HCT116 (cell line): ENCODE measurements around the gene GTF2H1. TPM values are rescaled to one million over a fixed set of nuclear protein-coding genes. Genes with fewer than 3 reads are reported as not detected.

Experiments used
- ATAC-seq: fragments of 200-7000 bp; cut with Tn5 transposase; 2 replicates; pipeline ENCODE4 v1.9.1; 2020; ENCODE audit warnings: mild to moderate bottlenecking, moderate library complexity
- BruUV-seq: library from RNA; stranded (reverse); fragments of 400-500 nt; replicated peaks from 2 replicates; lab custom pipeline; 2021; lab: Mats Ljungman, UMichigan
- CTCF ChIA-PET: fragments of 300-600 bp; sonication (Branson Sonifier 250); formaldehyde crosslinking; loops from one replicate; lab custom pipeline; 2021; ENCODE audit warnings: antibody characterized with exemption; lab: Charles Lee
- POLR2A ChIA-PET: fragments of 300-600, 350-600 bp; sonication (Branson Sonifier 250); formaldehyde crosslinking; loops from one replicate; lab custom pipeline; 2021; ENCODE audit warnings: antibody characterized with exemption; lab: Charles Lee
- RAD21 ChIA-PET, 2 experiments: fragments of 300-600 bp; sonication (Branson Sonifier 250); formaldehyde crosslinking; loops; one replicate each; lab custom pipeline; 2023; ENCODE audit warnings: low total read pairs in 2 of 2; ENCODE audit not compliant: uncharacterized antibody in 2 of 2, unreplicated experiment in 2 of 2, low non-redundant PET in 1 of 2; lab: Charles Lee
- DNase-seq: peaks from one replicate; pipeline ENCODE4 v3.0.0-alpha.2; 2010; ENCODE audit warnings: low read depth, low spot score
- H2AFZ ChIP-seq: fragments of 200-600 bp; shearing (Covaris generic), sonication (generic); 2 replicates; pipeline ENCODE4 v1.6.1; 2017; ENCODE audit warnings: low read depth, mixed run types, mixed read lengths, antibody characterized with exemption, low read length; ENCODE audit not compliant: poor library complexity, severe bottlenecking
- H3K27ac ChIP-seq: 2 replicates; pipeline ENCODE4 v1.5.1; 2012; ENCODE audit warnings: low read depth, low read length
- H3K27me3 ChIP-seq: fragments of 200-600 bp; sonication (generic); 2 replicates; pipeline ENCODE4 v1.6.1; 2016; ENCODE audit warnings: mixed run types, low read length, mixed read lengths; ENCODE audit not compliant: insufficient read depth
- H3K36me3 ChIP-seq, 2 experiments: fragments of 200-500 bp in 1 of 2; fragments of 200-600 bp in 1 of 2; sonication (Bioruptor generic) in 1 of 2; sonication (generic) in 1 of 2; 2 replicates each; pipeline versions ENCODE4 v1.5.1 to v1.6.1; 2014 to 2016; ENCODE audit warnings: low read length in 2 of 2, inconsistent platforms in 1 of 2, mixed read lengths in 1 of 2, mixed run types in 1 of 2; ENCODE audit not compliant: insufficient read depth in 2 of 2, control insufficient read depth in 1 of 2
- H3K4me1 ChIP-seq, 2 experiments: fragments of 200-600 bp in 1 of 2; sonication (generic) in 1 of 2; 2 replicates each; pipeline versions ENCODE4 v1.5.1 to v1.6.1; 2012 to 2017; ENCODE audit warnings: low read length in 2 of 2, inconsistent platforms in 1 of 2, mild to moderate bottlenecking in 1 of 2, mixed read lengths in 1 of 2, mixed run types in 1 of 2, moderate library complexity in 1 of 2; ENCODE audit not compliant: insufficient read depth in 2 of 2, control insufficient read depth in 1 of 2
- H3K4me2 ChIP-seq: fragments of 200-600 bp; sonication (generic); 2 replicates; pipeline ENCODE4 v1.6.1; 2017; ENCODE audit warnings: mixed run types, low read length, mixed read lengths
- H3K4me3 ChIP-seq, 2 experiments: fragments of 200-600 bp in 1 of 2; sonication (generic) in 1 of 2; replicated peaks in 1 of 2; 2 replicates each; pipeline ENCODE4 v1.5.1; 2011 to 2016; ENCODE audit warnings: low read length in 2 of 2, control low read depth in 1 of 2, low read depth in 1 of 2, mild to moderate bottlenecking in 1 of 2, mixed read lengths in 1 of 2, mixed run types in 1 of 2
- H3K79me2 ChIP-seq: fragments of 200-600 bp; sonication (generic); 2 replicates; pipeline ENCODE4 v1.6.1; 2017; ENCODE audit warnings: mild to moderate bottlenecking, mixed run types, low read length, moderate library complexity, mixed read lengths; ENCODE audit not compliant: insufficient read depth
- H3K9ac ChIP-seq: fragments of 200-600 bp; sonication (generic); 2 replicates; pipeline ENCODE4 v1.6.1; 2016; ENCODE audit warnings: low read length, mixed read lengths
- H3K9me2 ChIP-seq: fragments of 200-600 bp; sonication (generic), shearing (Covaris generic); 2 replicates; pipeline ENCODE4 v1.6.1; 2017; ENCODE audit warnings: mixed run types, mild to moderate bottlenecking, moderate library complexity; ENCODE audit not compliant: insufficient read depth
- H3K9me3 ChIP-seq, 2 experiments: fragments of 200-500 bp in 1 of 2; fragments of 200-600 bp in 1 of 2; sonication (Bioruptor generic) in 1 of 2; sonication (generic) in 1 of 2; 2 replicates each; pipeline ENCODE4 v1.6.1; 2014 to 2017; ENCODE audit warnings: low read length in 2 of 2, mixed read lengths in 2 of 2, inconsistent platforms in 1 of 2, low read depth in 1 of 2, mild to moderate bottlenecking in 1 of 2, mixed run types in 1 of 2, moderate library complexity in 1 of 2; ENCODE audit not compliant: control insufficient read depth in 1 of 2, insufficient read depth in 1 of 2
- H4K20me1 ChIP-seq: fragments of 200-600 bp; sonication (generic), shearing (Covaris generic); 2 replicates; pipeline ENCODE4 v1.6.1; 2017; ENCODE audit warnings: mixed run types, mild to moderate bottlenecking, moderate library complexity; ENCODE audit not compliant: insufficient read depth
- CBX3 ChIP-seq: IDR thresholded peaks from 2 replicates; pipeline ENCODE4 v1.6.1; 2012; ENCODE audit warnings: low read depth
- CEBPB ChIP-seq: IDR thresholded peaks from 2 replicates; pipeline ENCODE4 v1.6.1; 2012; ENCODE audit warnings: low read depth
- EGR1 ChIP-seq: IDR thresholded peaks from 2 replicates; pipeline ENCODE4 v1.6.1; 2012; ENCODE audit warnings: low read depth
- SIN3A ChIP-seq: IDR thresholded peaks from 2 replicates; pipeline ENCODE4 v1.6.1; 2012; ENCODE audit warnings: low read depth
- TCF7L2 ChIP-seq: IDR thresholded peaks from 2 replicates; pipeline ENCODE4 v1.7.0; 2011; ENCODE audit warnings: borderline replicate concordance, inconsistent platforms; ENCODE audit not compliant: insufficient read depth, insufficient read length; ENCODE audit errors: extremely low read depth
- ZFX ChIP-seq: fragments of 450-650 bp; IDR thresholded peaks from 2 replicates; pipeline ENCODE4 v1.6.1; 2017
- intact Hi-C: fragments of 100-400 bp; cut with micrococcal nuclease; formaldehyde crosslinking; loops from 2 replicates; pipeline ENCODE4 v1.10.0; 2022
- total RNA-seq: library from RNA; stranded (reverse); gene quantifications from one replicate; pipeline ENCODE4 v1.2.1, GENCODE V29; 2021; ENCODE audit not compliant: unreplicated experiment
- TF ChIP-seq, protein P1 (sequence below): IDR thresholded peaks from 2 replicates; pipeline ENCODE4 v1.6.1; 2012
- TF ChIP-seq, protein P2 (sequence below): IDR thresholded peaks from 2 replicates; pipeline ENCODE4 v1.6.1; 2012; ENCODE audit warnings: low read depth

Gene GTF2H1
- total RNA-seq, 1 experiment from 2014 or later: 37.3 TPM

DNA sequence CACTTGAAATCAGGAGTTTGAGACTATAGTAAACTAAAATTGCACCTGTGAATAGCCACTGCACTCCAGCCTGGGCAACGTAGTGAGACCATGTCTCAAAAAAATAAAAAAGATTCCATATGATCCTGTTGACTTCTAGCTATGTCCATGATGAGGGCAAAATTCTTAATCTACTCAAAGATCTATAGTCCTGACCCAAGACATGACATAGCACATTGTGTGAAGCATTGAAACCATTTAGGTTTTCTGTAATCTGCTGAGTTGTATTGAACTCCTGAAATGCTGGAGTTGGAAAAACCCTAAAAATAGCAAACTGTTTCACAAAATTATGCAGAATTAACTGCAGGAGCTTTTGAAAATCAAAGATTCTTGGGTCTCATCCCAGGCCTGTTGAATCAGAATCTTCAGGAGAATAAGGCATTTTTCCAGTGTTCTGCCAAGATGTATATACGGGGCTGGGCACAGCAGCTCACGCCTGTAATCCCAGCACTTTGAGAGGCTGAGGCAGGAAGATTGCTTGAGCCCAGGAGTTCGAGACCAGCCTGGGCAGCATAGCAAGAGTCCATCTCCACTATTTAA is 42.2 kb downstream of the GTF2H1 start:
- TF ChIP-seq CBX3 (no peak), EGR1 (no peak), SIN3A (no peak), ZFX (no peak), CEBPB (no peak), TCF7L2 (no peak)
- TF ChIP-seq, protein P1, sequence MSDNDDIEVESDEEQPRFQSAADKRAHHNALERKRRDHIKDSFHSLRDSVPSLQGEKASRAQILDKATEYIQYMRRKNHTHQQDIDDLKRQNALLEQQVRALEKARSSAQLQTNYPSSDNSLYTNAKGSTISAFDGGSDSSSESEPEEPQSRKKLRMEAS: no peak
- TF ChIP-seq, protein P2, sequence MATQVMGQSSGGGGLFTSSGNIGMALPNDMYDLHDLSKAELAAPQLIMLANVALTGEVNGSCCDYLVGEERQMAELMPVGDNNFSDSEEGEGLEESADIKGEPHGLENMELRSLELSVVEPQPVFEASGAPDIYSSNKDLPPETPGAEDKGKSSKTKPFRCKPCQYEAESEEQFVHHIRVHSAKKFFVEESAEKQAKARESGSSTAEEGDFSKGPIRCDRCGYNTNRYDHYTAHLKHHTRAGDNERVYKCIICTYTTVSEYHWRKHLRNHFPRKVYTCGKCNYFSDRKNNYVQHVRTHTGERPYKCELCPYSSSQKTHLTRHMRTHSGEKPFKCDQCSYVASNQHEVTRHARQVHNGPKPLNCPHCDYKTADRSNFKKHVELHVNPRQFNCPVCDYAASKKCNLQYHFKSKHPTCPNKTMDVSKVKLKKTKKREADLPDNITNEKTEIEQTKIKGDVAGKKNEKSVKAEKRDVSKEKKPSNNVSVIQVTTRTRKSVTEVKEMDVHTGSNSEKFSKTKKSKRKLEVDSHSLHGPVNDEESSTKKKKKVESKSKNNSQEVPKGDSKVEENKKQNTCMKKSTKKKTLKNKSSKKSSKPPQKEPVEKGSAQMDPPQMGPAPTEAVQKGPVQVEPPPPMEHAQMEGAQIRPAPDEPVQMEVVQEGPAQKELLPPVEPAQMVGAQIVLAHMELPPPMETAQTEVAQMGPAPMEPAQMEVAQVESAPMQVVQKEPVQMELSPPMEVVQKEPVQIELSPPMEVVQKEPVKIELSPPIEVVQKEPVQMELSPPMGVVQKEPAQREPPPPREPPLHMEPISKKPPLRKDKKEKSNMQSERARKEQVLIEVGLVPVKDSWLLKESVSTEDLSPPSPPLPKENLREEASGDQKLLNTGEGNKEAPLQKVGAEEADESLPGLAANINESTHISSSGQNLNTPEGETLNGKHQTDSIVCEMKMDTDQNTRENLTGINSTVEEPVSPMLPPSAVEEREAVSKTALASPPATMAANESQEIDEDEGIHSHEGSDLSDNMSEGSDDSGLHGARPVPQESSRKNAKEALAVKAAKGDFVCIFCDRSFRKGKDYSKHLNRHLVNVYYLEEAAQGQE: no peak
- Histone ChIP-seq H4K20me1 (no peaks in the 10 kb centered on the region), H3K27ac (no peak overlapping the region), H3K4me2 (no peak overlapping the region), H3K4me3 (no peak overlapping the region), H2AFZ (no peak overlapping the region), H3K27me3 (no peaks in the 10 kb centered on the region), H3K9ac (no peak overlapping the region), H3K9me2 (no peaks in the 10 kb centered on the region), H3K36me3 (peaks cover 27 to 44% of the 10 kb centered on the region in 2 experiments; a peak in 3 of 4 replicates), H3K9me3 (no peaks in the 10 kb centered on the region), H3K79me2 (no peaks in the 10 kb centered on the region), H3K4me1 (no peaks in the 10 kb centered on the region)
- ChIA-PET POLR2A (no interaction called here), RAD21 (no interaction called here), CTCF (no interaction called here)
- intact Hi-C loops: no loop called here
- BruUV-seq: no TSS peak
- DNase-seq (no peak), ATAC-seq (no peak)
